Activated CD8-positive, alpha-beta memory T cell treated with anti-CD3 and anti-CD28 coated beads, Interleukin-2, amount 10 ng/mL, durations not matched to agents 7 days and 5 days (primary cell): ENCODE data around the gene DLX3. TPM values are rescaled to one million over a fixed set of nuclear protein-coding genes. Genes with fewer than 3 reads are reported as not detected.

Source experiments
- ATAC-seq: fragments of 150-1000 bp; cut with Tn5 transposase; one replicate; pipeline ENCODE4 v1.10.0; 2021; ENCODE audit warnings: moderate library complexity
- CTCF ChIA-PET: fragments of 350-600 bp; sonication (Branson Sonifier 250); formaldehyde crosslinking; loops from one replicate; lab custom pipeline; 2021; ENCODE audit warnings: antibody characterized with exemption; lab: Charles Lee
- DNase-seq: peaks from one replicate; pipeline ENCODE4 v3.0.0-alpha.2; 2020
- H3K27ac Mint-ChIP-seq: one replicate; pipeline ENCODE4 v1.8.0; 2021; ENCODE audit warnings: mild to moderate bottlenecking, mixed read lengths
- H3K27me3 Mint-ChIP-seq: one replicate; pipeline ENCODE4 v1.8.0; 2021; ENCODE audit warnings: mixed read lengths
- H3K36me3 Mint-ChIP-seq: one replicate; pipeline ENCODE4 v1.8.0; 2021; ENCODE audit warnings: mild to moderate bottlenecking, mixed read lengths
- H3K4me1 Mint-ChIP-seq: one replicate; pipeline ENCODE4 v1.8.0; 2021; ENCODE audit warnings: mixed read lengths
- H3K4me3 Mint-ChIP-seq: one replicate; pipeline ENCODE4 v1.8.0; 2021; ENCODE audit warnings: mild to moderate bottlenecking, moderate library complexity, mixed read lengths
- H3K9me3 Mint-ChIP-seq: one replicate; pipeline ENCODE4 v1.8.0; 2022; ENCODE audit warnings: low read depth, mixed read lengths
- total RNA-seq, 2 experiments: library from RNA; stranded (reverse); gene quantifications; one replicate each; pipeline ENCODE4 v1.2.3, GENCODE V29; 2021

DLX3 gene
- total RNA-seq, 2 experiments from 2014 or later = not detected

DNA sequence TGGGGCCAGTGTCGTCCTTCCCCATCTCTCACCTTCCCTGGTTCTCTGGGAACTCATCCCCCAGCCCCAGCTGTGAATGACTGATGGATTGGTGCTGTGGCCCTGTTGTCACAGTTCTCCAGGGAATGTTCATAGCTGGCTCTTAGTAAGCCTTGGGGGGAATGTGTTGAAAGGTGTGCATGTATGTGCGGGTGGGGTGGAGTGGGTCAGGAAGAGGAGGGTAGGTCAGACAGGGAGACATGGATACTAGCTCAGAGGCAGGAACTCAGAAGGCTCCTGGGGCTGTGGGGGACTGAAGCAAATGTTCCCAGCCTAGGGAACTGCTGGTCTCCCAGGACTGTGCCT, 21.8 kb downstream of the DLX3 start:
- DNase-seq (no peak), ATAC-seq (no peak)
- H3K9me3 Mint-ChIP-seq = no peaks in the 10 kb centered on the region
- peaks cover 15% of the 10 kb centered on the region for H3K4me1 Mint-ChIP-seq
- H3K36me3 Mint-ChIP-seq = no peaks in the 10 kb centered on the region
- no peak overlapping the region for H3K27ac Mint-ChIP-seq
- no peak overlapping the region for H3K4me3 Mint-ChIP-seq
- CTCF ChIA-PET = interaction anchor here (0.6 to 8.9 kb wide), 7 partner anchors 11 to 416 kb away, joined by 3 to 113 read pairs (median 4); partner anchors contain the start of gene DLX3
- peaks cover 81% of the 10 kb centered on the region for H3K27me3 Mint-ChIP-seq

DNA sequence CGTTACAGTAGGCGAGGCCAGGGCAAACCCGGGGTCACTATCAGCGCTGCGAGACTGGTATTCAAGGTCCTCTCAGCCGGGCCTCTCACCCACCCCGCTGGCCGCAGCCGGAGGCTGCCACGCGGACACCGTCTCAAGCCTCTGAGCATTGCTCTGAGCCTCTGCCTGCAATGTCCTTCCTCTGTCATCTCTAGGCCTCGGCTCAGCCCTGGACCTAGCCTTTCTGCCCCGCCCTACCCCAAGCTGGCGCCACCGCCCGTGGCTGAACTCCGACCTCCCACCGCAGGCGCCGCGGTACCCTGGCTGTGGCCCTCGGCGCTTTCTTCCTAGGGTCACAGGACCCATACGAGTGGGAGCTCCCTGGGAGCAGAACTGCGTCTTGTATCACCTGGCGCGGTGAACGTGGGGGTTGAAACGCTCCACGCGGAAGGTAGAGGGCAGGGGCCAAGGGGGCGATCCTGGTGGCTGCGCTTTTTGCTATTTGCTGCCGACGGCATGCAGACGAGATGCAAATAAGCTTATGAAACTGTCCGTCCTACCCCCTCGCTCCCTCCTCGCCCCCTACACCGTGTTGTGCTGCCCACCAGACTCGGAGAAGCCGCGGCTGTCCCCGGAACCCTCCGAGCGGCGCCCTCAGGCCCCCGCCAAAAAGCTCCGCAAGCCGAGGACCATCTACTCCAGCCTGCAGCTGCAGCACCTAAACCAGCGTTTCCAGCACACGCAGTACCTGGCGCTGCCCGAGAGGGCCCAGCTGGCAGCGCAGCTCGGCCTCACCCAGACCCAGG, 22.3 kb downstream of the DLX3 start:
- H3K4me1 Mint-ChIP-seq = peaks cover 19% of the 10 kb centered on the region
- CTCF ChIA-PET = interaction anchor here (0.6 to 8.9 kb wide), 6 partner anchors 10 to 115 kb away, joined by 3 to 113 read pairs (median 4); partner anchors contain the start of gene DLX3
- H3K4me3 Mint-ChIP-seq = no peak overlapping the region
- no peak overlapping the region for H3K27ac Mint-ChIP-seq
- no peak for DNase-seq
- no peak for ATAC-seq
- no peaks in the 10 kb centered on the region for H3K9me3 Mint-ChIP-seq
- peaks cover 83% of the 10 kb centered on the region for H3K27me3 Mint-ChIP-seq
- no peaks in the 10 kb centered on the region for H3K36me3 Mint-ChIP-seq

DNA sequence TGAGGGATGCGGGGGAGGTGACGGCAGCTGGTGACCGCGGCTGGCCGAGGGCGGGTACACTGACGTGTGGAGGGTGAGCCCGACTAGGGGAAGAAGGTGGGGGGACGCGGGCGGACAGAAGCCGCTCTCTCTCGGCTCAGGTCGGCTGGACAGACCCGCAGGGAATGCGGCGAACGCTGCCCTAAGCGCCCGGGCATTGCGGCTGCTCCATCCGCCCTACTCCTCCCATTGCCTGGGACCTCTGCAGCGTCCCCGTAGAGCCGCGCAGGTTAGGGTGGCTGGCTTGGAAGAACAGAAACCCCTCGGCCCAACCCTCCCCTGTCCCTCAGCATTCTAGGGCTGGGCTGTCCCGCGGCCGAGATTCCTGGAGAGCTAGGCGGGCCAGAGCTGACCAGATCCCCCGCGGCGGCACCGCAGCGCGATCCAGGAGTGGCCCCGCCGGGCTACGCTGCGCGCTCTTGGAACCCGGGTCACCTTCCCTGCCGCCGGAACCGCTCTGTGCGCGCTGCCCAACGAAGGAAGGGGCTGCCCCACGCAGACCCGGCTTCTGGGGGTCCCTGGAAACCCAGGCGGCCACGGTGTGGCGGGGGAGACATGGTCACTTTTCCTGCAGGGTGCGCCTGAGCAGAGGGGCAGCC, 23.1 kb downstream of the DLX3 start:
- H3K27ac Mint-ChIP-seq = no peak overlapping the region
- CTCF ChIA-PET = interaction anchor here (4.3 kb wide), 1 partner anchor 24 kb away, joined by 47 read pairs; the partner anchor contains the start of gene DLX3
- no peak for ATAC-seq

DNA sequence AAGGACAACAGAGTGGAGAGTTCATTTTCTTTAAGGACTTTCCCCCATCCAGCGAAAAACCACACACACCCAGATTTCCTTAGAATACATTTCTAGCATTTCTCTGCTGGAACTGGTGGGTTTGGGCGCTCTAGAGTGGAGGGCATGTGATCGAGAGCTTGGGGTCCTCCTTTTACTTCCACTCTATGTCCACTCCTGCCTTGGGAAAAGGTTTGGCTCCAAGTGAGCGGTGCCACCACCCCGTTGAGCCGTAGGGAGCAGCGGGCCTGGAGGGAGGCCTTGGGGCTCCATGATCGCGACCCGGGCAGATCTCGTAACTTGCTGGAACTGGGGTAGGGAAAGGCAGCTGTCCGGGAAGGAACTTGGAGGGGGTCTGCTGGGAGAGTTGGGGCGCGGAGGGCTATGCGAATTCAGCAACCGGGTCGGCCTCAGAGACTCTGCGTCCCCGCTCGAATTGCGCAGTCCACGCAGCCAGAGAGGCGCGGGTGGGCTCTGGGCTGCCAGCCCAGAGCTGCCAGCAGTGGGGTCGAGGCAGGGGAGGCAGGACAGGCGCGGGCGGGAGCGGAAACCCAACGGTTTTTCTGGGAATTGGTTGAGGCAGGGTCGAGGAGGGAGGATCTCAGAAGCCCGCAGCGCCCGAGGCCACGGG, 23.7 kb downstream of the DLX3 start:
- Mint-ChIP-seq H3K4me3 (no peak overlapping the region), H3K27ac (no peak overlapping the region), H3K4me1 (peaks cover 19% of the 10 kb centered on the region), H3K36me3 (no peaks in the 10 kb centered on the region), H3K27me3 (peaks cover 87% of the 10 kb centered on the region), H3K9me3 (no peaks in the 10 kb centered on the region)
- ATAC-seq = no peak
- CTCF ChIA-PET = interaction anchor here (1.0 to 4.3 kb wide), 3 partner anchors 19 to 91 kb away, joined by 3 to 47 read pairs (median 8); partner anchors contain the start of gene DLX3
- DNase-seq = no peak

More for the DNA sequence above, 23.1 kb downstream of the DLX3 start:
- Mint-ChIP-seq H3K4me1 (peaks cover 19% of the 10 kb centered on the region), H3K36me3 (no peaks in the 10 kb centered on the region), H3K4me3 (no peak overlapping the region), H3K9me3 (no peaks in the 10 kb centered on the region), H3K27me3 (peaks cover 83% of the 10 kb centered on the region)
- DNase-seq = no peak

DNA sequence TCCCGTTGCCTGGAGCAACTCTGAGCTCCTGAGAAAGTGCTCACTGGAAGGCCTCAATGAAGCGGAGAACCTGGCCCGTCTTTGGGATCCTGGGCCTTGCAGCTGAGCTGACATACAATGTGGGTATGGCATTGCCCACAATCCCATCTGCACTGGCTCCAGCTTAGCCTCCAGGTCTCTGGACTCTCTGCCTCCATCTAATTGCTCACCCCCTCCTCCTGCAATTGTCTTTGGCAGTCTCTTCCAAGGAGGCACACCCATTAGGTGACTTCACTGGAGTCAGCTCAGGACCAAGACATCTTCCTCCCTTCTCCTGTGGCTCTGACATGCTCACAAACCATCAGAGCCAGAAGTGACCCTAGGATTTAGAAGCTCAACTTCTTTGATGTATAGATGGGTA, 24.5 kb downstream of the DLX3 start:
- ATAC-seq (no peak), DNase-seq (no peak)
- Mint-ChIP-seq H3K9me3 (no peaks in the 10 kb centered on the region), H3K27ac (no peak overlapping the region), H3K4me1 (peaks cover 19% of the 10 kb centered on the region), H3K4me3 (no peak overlapping the region), H3K27me3 (peaks cover 90% of the 10 kb centered on the region), H3K36me3 (peaks cover 1% of the 10 kb centered on the region)
- CTCF ChIA-PET = interaction anchor here (1.0 to 4.3 kb wide), 4 partner anchors 18 to 415 kb away, joined by 3 to 47 read pairs (median 6); partner anchors contain the start of gene DLX3

DNA sequence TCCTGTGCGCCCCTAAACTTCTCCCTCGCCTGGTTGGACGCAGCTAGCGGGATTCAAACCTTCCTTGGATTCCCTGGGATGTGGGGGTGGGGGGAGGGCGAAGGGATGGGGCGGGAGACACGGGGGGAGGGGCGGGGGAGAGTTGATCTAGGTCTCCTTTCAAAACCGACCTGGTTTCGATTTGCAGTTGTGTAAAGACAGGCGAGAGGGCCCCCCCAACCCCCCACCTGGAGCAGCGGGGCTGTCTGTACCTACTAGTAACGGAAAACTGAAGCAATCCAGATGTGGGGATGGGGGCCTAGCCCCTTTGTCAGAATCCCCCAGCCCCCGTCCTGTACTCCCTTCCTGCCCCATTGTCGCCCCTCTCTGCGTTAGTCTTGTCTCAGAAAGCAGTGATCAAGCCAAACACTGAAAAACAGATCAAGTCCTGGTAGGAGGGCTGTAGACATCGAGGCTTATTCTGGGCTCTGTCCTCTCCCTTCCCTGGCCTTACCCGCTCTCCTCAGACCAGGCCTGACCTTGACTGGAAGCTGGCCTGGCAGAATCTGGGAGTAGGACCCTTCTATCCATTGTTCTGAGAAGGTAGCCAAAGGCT, 25.1 kb downstream of the DLX3 start:
- DNase-seq (no peak), ATAC-seq (no peak)
- Mint-ChIP-seq H3K27me3 (peaks cover 91% of the 10 kb centered on the region), H3K27ac (no peak overlapping the region), H3K4me1 (peaks cover 23% of the 10 kb centered on the region), H3K9me3 (no peaks in the 10 kb centered on the region), H3K4me3 (peak overlapping the region; percentile 76), H3K36me3 (peaks cover 1% of the 10 kb centered on the region)
- CTCF ChIA-PET = interaction anchor here (1.0 to 4.3 kb wide), 5 partner anchors 17 to 415 kb away, joined by 3 to 47 read pairs (median 5); partner anchors contain the start of gene DLX3

DNA sequence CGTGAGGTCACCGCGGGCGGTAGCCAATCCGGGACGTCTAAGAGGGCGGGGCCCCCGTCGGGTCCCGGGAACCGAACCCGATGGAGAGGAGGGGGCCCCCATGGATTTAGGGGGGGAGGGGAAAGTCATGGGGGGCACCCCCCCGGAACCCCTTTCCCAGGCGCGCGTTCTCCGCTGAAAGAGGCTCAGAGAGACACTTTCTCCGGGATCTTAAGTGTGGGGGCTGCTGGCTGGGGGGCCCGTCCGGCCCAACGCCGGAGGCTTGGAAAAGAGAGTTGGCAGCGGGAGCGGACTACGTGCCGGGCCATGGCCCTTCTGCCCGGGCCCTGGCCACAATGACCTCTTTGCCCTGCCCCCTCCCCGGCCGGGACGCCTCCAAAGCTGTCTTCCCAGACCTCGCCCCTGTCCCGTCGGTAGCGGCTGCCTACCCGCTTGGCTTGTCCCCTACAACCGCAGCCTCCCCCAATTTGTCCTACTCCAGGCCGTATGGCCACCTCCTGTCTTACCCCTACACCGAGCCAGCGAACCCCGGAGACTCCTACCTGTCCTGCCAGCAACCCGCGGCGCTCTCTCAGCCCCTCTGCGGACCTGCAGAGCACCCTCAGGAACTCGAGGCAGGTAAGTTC, 25.8 kb downstream of the DLX3 start, which contains the start of gene DLX4:
DLX4 (plus strand) TSS at position 57 of the 626 bp plus-strand sequence; CDS start at position 336, 279 bp downstream.
- ATAC-seq (no peak), DNase-seq (peak; percentile 77)
- H3K4me1 Mint-ChIP-seq = peaks cover 30% of the 10 kb centered on the region
- peak within 1 kb of the TSS; percentile 76 for H3K4me3 Mint-ChIP-seq
- CTCF ChIA-PET = interaction anchor here (1.1 to 4.3 kb wide), 3 partner anchors 17 to 414 kb away, joined by 3 to 47 read pairs (median 5); partner anchors contain the start of gene DLX3
- H3K27me3 Mint-ChIP-seq = peaks cover 92% of the 10 kb centered on the region
- peak within 1 kb of the TSS; percentile 50 for H3K27ac Mint-ChIP-seq
- H3K36me3 Mint-ChIP-seq = peaks cover 1% of the 10 kb centered on the region
- H3K9me3 Mint-ChIP-seq = no peaks in the 10 kb centered on the region

DNA sequence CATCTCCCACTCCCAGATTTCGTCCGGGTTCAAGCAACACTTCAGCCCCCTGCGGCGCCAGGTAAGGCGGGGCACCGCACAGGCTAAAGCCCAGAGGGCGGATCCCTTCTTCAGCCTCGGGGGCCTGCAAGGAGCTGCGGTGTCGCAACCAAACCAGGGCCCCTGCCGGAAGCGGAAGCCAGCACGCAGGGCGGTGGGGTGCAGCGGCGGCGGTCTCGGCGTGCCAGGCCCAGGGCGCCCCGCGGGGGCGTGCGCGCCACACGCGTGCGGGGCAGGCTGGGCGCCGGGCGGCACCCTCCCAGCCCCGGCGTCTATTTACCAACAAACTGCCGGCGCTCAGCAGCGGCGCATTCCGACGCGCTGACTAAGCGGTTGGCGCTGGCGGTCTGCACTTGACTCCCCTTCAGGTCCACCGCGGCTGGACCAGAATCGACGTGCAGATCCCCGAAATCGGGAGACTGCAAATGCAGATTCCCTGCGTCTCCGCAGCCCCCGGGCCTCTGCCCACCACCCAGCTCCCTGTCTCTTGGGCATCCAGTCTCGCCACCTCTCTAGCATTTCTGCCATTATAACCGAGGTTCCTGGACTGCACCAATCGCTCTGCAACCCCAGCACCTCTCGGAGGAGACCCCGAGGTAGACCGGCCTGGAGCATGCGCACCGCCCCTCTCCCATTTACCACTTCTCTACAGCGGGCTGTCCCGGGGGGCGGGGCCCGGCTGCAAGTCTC, 26.5 kb downstream of the DLX3 start:
- peaks cover 34% of the 10 kb centered on the region for H3K4me1 Mint-ChIP-seq
- peak overlapping the region; percentile 76 for H3K4me3 Mint-ChIP-seq
- peak; percentile 79 for ATAC-seq
- H3K36me3 Mint-ChIP-seq = peaks cover 2% of the 10 kb centered on the region
- peak overlapping the region; percentile 50 for H3K27ac Mint-ChIP-seq
- peaks cover 92% of the 10 kb centered on the region for H3K27me3 Mint-ChIP-seq
- CTCF ChIA-PET = interaction anchor here (1.0 to 4.3 kb wide), 3 partner anchors 10 to 28 kb away, joined by 3 to 47 read pairs (median 5); partner anchors contain the start of gene DLX3
- DNase-seq = peak; percentile 84
- no peaks in the 10 kb centered on the region for H3K9me3 Mint-ChIP-seq

DNA sequence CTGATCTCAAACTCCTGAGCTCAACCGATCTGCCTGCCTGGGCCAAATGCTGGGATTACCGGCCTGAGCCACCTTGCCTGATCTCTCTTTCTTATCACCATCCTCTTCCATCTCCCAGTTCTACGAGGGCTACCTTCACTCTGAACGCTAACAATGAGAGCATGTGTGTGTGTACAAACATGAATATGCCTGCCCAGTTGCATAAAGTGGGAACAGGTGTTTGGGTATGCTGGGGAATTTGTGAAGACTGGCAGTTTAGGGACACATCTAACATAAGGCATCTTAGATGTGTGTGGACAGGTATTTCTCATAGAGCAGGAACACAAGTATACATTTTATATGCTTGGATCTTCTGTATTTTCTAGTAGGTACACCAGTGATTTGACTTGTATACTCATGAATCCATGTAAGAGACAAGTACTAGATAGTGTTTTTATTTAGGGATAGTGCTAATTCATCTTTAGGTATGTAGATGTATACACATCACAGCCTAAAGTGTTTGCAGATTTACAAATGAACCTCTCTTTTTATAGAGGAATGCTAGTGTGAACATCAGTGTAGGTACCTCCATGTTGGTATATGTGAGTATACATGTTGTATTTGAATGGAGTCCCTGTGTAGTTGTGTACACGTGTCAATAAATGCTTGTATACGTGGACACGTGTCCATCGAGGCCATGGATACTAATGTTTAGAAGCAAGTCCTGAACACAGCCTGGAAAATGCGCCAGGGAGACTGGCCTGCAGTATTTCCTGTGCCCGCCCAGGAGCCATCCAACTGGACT, 27.2 kb downstream of the DLX3 start:
- CTCF ChIA-PET = interaction anchor here (1.0 to 4.3 kb wide), 4 partner anchors 9 to 30 kb away, joined by 3 to 47 read pairs (median 16); partner anchors contain the start of gene DLX3
- H3K4me1 Mint-ChIP-seq = peaks cover 38% of the 10 kb centered on the region
- H3K27me3 Mint-ChIP-seq = peaks cover 92% of the 10 kb centered on the region
- peaks cover 3% of the 10 kb centered on the region for H3K36me3 Mint-ChIP-seq
- H3K4me3 Mint-ChIP-seq = peak overlapping the region; percentile 76
- no peak for DNase-seq
- no peak for ATAC-seq
- H3K27ac Mint-ChIP-seq = no peak overlapping the region
- H3K9me3 Mint-ChIP-seq = no peaks in the 10 kb centered on the region

DNA sequence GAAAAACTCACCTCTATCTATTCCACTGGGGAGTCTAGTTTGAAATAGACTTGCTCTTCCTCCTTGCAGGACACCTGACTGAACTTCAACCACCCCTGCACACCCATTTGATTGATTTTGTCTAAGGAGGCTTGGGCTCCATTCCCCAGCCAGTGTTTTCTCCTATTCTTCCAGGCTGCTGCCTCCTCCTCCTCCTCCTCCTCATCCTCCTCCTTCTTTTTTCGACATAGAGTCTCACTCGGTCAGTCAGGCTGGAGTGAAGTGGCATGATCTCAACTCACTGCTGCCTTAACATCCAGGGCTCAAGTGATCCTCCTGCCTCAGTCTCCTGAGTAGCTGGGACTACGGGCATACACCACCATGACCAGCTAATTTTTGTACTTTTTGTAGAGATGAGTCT, 27.8 kb downstream of the DLX3 start:
- Mint-ChIP-seq H3K27me3 (peaks cover 92% of the 10 kb centered on the region), H3K4me1 (peaks cover 38% of the 10 kb centered on the region), H3K27ac (no peak overlapping the region), H3K9me3 (no peaks in the 10 kb centered on the region), H3K36me3 (peaks cover 3% of the 10 kb centered on the region), H3K4me3 (no peak overlapping the region)
- DNase-seq (no peak), ATAC-seq (no peak)
- CTCF ChIA-PET = interaction anchor here (1.5 to 2.6 kb wide), 2 partner anchors 15 to 30 kb away, joined by 6 to 25 read pairs; no protein-coding TSS in a partner anchor

DNA sequence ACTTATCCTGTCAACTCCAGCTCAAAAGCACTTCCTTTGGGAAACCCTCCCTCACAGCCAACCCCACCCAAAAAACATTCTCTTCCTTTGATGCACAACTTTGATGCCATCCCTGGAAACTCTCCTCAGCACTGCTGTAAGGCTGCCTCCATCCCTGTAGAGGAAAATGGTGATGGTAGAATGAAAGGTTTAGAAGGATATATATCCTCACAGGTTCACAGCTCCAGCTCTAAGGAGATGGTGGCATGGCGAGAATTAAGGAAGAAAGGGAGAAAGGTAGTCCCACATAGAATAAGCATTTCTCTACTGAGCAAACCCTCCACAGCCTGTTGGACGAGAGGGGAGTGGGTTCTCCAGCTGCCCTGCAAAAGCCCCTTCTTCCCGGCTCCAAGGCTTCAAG, 28.3 kb downstream of the DLX3 start:
- no peak overlapping the region for H3K27ac Mint-ChIP-seq
- CTCF ChIA-PET = interaction anchor here (1.2 to 2.6 kb wide), 3 partner anchors 15 to 128 kb away, joined by 3 to 25 read pairs (median 6); no protein-coding TSS in a partner anchor
- ATAC-seq = no peak
- no peak for DNase-seq
- no peaks in the 10 kb centered on the region for H3K9me3 Mint-ChIP-seq
- H3K36me3 Mint-ChIP-seq = peaks cover 3% of the 10 kb centered on the region
- H3K4me3 Mint-ChIP-seq = no peak overlapping the region
- H3K27me3 Mint-ChIP-seq = peaks cover 90% of the 10 kb centered on the region
- peaks cover 37% of the 10 kb centered on the region for H3K4me1 Mint-ChIP-seq
